ENCODE data around the gene TAOK3.
A peak's percentile ranks its signal among the peaks of the same experiment; 100 is the strongest.
"Not testable (repeated sequence)": the region's sequence is repeated elsewhere in the genome, so short reads cannot be mapped to it uniquely, and the experiment has no call there.

Gene TAOK3

DNA sequence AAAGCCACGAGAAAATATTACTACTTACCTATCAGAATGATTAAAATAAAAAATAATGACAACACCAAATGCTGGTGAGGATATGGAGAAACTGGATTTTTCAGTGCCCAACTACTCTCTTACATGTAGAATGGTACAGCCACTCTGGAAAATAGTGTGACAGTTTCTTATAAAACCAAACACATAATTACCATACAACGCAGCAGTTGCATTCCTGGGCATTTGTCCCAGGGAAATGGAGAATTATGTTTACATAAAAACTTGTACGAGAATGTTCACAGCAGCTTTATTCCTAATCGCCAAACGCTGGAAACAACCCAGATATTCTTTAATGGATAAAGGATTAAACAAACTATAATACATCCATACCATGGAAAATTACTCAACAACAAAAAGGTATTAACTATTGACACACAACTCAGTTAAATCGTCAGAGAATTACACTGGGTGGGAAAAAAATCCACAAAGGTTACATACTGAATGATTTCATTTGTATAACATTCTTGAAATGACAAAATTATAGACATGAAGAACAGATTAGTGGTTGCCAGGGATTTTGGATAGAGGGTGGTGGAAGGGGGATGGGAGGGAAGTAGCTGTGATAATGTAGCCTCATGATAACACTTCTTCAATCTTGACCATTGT lies 35.4 kb downstream of the TAOK3 start:
- DNase-seq (ENCODE audit: low spot score): no peak

- no peak for DNase-seq (ENCODE audit: low spot score)
Observed at GRCh38 chr12:118336123-118336522, 36.6 kb downstream of the TAOK3 start.

DNA sequence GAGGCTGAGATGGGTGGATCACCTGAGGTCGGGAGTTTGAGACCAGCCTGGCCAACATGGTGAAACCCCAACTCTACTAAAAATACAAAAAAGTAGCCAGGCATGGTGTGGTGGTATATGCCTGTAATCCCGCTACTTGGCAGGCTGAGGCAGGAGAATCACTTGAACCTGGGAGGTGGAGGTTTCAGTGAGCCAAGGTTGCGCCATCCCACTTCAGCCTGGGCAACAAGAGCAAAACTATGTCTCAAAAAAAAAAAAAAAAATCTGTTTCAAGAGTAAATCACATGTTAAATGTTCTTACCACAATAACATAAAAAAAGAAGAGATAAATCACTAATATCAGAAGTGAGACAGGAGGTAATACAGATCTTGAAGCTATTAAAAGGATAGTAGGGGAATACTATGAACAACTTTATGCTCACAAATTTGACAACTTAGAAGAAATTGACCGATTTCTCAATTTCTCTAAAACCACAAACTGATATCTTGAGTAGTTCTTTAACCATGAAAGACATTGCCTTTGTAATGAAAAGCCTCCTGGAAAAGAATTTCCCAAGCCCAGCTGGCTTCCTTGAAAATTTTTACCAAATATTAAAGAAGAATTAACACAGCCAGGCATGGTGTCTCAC lies 37.7 kb downstream of the TAOK3 start:
- DNase-seq (ENCODE audit: low spot score): no peak

GRCh38 chr12:118334241-118334640 lies 38.5 kb downstream of the TAOK3 start:
- no peak for DNase-seq (ENCODE audit: low spot score)

- DNase-seq (ENCODE audit: low spot score): no peak
Observed at GRCh38 chr12:118332511-118332910, 40.2 kb downstream of the TAOK3 start.

DNA sequence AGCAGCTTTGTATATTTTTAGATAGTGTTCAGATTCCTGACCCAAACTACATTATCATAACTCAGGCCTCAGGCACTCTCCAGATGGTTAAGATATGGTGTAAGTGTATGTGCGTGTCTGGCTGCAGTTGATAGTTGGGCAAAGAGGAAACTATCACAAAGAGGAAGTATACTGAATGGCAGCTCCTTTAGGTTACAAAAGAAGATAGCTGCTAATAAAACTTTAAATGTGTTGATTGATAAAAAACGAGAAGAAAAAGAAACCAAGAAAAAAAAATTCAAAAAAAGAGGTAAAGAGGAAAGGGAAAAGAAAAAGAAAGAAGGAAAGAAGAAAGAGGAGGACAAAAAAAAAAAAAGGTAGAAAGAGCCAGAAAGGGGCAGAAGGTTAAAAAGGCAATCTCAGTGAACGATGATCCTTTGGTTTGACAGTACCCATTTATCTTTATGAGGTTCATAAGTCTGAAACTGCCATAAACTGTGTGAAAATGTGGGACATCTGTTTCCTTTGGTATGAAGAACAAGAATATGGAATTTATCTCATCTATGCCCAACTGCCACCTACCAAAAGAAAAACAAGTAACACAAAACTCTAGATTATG lies 42.2 kb downstream of the TAOK3 start:
- DNase-seq (ENCODE audit: low spot score): no peak

GRCh38 chr12:118328486-118329330 lies 44.0 kb downstream of the TAOK3 start:
- DNase-seq (ENCODE audit: low spot score): no peak

DNA sequence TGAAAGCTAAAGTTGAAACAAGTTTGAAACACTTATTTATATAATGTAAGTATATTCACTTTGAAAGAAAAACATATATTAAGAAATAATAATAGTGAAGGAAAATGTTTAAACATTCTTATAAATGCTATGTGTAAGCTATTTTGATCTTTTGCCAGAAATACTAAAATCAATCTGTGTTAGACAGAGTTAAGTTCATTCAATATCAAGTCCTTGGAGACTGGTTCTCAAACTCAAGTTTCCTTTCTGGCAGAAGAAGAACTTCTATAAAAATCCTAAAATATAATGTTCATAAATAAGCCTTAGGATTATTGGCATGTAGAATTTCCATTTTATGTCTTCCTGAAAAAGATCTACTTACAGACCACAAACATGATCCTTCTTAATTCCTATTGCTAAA lies 45.3 kb downstream of the TAOK3 start:
- no peak for DNase-seq (ENCODE audit: low spot score)

- DNase-seq (ENCODE audit: low spot score): no peak
Observed at GRCh38 chr12:118326991-118327390, 45.7 kb downstream of the TAOK3 start.

DNA sequence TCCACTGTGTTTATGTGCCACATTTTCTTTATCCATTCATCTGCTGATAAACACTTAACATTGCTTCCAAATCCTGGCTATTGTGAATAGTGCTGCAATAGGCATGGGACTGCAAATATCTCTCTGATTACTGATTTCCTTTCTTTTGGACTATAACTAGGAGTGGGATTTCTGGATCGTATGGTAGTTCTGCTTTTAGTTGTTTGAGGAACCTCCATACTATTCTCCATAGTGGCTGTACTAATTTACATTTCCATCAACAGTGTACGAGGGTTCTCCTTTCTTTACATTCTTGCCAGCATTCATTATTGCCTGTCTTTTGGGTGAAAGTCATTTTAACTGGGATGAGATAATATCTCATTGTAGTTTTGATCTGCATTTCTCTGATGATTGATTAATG lies 47.6 kb downstream of the TAOK3 start:
- DNase-seq (ENCODE audit: low spot score): no peak

DNA sequence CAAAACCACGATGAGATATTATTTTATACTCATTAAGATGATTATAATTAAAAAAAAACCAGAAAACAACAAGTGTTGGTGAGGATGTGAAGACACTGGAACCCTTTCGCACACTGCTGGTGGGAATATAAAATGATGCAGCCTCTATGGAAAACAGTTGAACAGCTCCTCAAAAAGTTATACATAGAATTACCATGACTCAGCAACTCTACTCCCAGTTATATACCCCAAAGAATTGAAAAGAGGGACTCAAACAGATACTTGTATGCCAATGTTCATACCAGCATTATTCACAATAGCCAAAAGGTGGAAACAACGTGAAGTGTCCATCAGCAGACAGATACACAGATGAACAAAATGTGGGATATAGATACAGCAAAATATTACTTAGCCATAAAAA lies 53.1 kb downstream of the TAOK3 start:
- no peak for DNase-seq (ENCODE audit: low spot score)

- no peak for DNase-seq (ENCODE audit: low spot score)
Observed at GRCh38 chr12:118318744-118319143, 54.0 kb downstream of the TAOK3 start.

- no peak for DNase-seq (ENCODE audit: low spot score)
Observed at GRCh38 chr12:118317729-118318128, 55.0 kb downstream of the TAOK3 start.

DNA sequence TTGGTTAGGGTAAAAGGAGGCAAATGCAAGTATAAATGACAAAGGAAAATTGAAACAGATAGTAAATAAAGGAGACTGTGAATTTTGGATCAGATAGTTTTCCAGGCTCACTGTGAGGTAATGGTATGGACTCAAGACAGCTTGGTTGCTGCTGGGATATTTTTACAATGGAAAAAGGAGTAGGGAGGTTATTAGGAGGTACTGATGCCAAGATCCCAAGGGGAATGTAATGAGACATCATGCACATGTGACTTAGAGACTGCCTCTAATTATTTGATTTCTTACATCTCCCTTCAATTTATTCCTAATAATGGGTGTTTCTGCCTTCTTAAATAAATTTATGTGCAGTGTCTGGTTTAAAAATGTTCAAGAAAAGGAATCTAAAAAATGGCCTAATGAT lies 56.9 kb downstream of the TAOK3 start:
- DNase-seq (ENCODE audit: low spot score): no peak

- DNase-seq (ENCODE audit: low spot score): no peak
Observed at GRCh38 chr12:118312578-118312977, 60.1 kb downstream of the TAOK3 start.

GRCh38 chr12:118311666-118312065 lies 61.0 kb downstream of the TAOK3 start:
- no peak for DNase-seq (ENCODE audit: low spot score)

GRCh38 chr12:118310320-118310719 lies 62.4 kb downstream of the TAOK3 start:
- no peak for DNase-seq (ENCODE audit: low spot score)

- not testable (repeated sequence) for DNase-seq (ENCODE audit: low spot score)
Observed at GRCh38 chr12:118308006-118308405, 64.7 kb downstream of the TAOK3 start.

GRCh38 chr12:118307069-118307954 lies 65.4 kb downstream of the TAOK3 start:
- no peak for DNase-seq (ENCODE audit: low spot score)

DNA sequence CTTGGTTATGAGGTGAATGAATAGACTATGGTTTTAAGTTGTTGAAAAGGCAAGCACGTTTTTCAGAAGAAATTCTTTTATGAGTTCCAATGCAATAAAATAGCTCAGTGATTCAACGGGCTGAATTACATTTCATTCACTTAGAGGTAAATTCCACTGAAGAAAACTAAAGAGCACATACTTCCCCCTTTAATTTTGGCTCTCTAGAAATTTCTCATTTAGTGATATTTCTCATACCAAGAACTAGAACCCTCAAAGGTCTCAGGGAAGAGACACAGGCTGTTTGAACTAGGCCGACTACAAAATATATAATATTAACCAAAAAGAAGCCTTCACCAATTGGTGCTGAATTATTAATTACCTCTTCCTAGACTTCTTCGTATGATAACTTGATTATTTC lies 68.6 kb downstream of the TAOK3 start:
- no peak for DNase-seq (ENCODE audit: low spot score)

DNA sequence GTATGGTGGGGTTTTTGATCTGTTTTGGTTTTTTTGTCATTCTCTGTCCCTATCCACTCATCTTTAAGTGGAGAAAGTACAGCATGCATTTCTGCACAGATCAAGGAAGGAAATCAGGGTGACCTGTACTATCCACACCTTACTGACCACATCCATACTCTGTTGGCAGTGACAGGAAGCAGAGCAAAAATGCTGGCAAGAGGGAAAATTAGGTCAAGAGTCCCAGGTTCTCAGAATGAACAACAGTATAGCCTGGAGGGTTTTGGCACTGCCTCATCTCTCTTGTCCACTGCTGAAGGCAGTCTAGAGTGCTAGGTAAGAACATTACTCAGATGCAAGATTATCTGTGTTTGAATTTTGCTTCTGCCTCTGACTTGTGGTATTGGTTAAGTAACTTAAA lies 70.7 kb downstream of the TAOK3 start:
- DNase-seq (ENCODE audit: low spot score): peak; percentile 59

Measured in cerebellar cortex (tissue), 1 donor.